ENCODE measurements around the gene TMPRSS11D. TPM values are rescaled to one million over a fixed set of nuclear protein-coding genes. Genes with fewer than 3 reads are reported as not detected.

TMPRSS11D gene
- total RNA-seq, 1 donor from 2014 or later, result not detected

DNA sequence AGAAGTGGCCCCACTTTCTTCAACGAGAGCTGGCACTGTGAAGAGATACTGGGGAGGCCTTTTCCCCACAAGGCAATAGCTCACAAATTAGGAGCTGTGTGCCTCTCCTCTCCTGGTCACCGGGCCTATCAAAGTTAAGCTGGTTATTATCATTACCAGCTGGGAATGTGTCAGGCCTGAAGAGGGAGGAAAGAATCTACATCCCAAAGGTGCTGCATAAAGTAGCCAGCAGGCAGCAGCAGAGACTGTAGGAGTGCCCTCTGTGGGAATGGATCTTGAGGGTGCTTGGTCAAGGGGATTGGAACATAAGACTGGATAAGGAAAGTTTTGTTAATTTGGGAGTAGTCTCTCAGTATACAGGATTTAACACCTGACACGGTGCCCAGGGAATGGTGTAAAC lies 9.1 kb upstream of the TMPRSS11D start:
- no peak overlapping the region for H3K4me3 Mint-ChIP-seq (ENCODE audit: low read depth)
- no peaks in the 10 kb centered on the region for H3K36me3 Mint-ChIP-seq (ENCODE audit: insufficient read depth)
- no peaks in the 10 kb centered on the region for H3K9me3 Mint-ChIP-seq (ENCODE audit: low read depth)
- peak; percentile 22 for TF ChIP-seq CTCF (IDR thresholded peaks at IDR 0.05; ENCODE audit: unreplicated experiment)
- no peaks in the 10 kb centered on the region for H3K27me3 Mint-ChIP-seq
- H3K27ac Mint-ChIP-seq, result no peak overlapping the region
- H3K4me1 Mint-ChIP-seq (ENCODE audit: low read depth), result no peaks in the 10 kb centered on the region
- no peak for DNase-seq (ENCODE audit: low spot score, unreplicated experiment)

GRCh38 chr4:67892253-67892652 lies 8.5 kb upstream of the TMPRSS11D start:
- Mint-ChIP-seq H3K9me3 (ENCODE audit: low read depth) (no peaks in the 10 kb centered on the region), H3K4me3 (ENCODE audit: low read depth) (no peak overlapping the region), H3K36me3 (ENCODE audit: insufficient read depth) (no peaks in the 10 kb centered on the region), H3K27ac (no peak overlapping the region), H3K27me3 (no peaks in the 10 kb centered on the region), H3K4me1 (ENCODE audit: low read depth) (no peaks in the 10 kb centered on the region)
- no peak for TF ChIP-seq CTCF (IDR thresholded peaks at IDR 0.05; ENCODE audit: unreplicated experiment)
- no peak for DNase-seq (ENCODE audit: low spot score, unreplicated experiment)

DNA sequence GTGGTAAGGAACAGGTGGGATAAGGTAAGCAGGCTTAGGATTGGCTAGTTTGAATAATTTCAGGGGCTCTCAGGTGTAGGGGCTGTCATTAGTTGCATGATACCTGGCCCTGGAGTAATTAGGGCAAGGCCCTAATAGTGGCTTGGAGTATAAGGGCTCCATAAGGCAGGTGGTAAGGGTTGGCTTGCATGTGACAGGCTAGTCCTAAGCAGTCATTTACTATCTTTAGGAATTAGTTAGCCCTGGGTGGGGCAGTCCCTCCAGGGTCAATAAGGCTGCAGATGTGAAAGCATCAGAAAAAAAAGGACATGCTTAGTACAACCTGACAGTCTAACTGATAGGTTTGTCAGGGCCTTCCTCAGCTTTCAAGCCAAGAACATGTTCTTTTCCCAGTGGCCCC lies 7.8 kb upstream of the TMPRSS11D start:
- H3K4me1 Mint-ChIP-seq (ENCODE audit: low read depth), result no peaks in the 10 kb centered on the region
- no peaks in the 10 kb centered on the region for H3K27me3 Mint-ChIP-seq
- H3K9me3 Mint-ChIP-seq (ENCODE audit: low read depth), result no peaks in the 10 kb centered on the region
- no peak overlapping the region for H3K4me3 Mint-ChIP-seq (ENCODE audit: low read depth)
- peak overlapping the region; percentile 26 for H3K27ac Mint-ChIP-seq
- DNase-seq (ENCODE audit: low spot score, unreplicated experiment), result no peak
- H3K36me3 Mint-ChIP-seq (ENCODE audit: insufficient read depth), result no peaks in the 10 kb centered on the region
- TF ChIP-seq CTCF (IDR thresholded peaks at IDR 0.05; ENCODE audit: unreplicated experiment), result no peak

- no peaks in the 10 kb centered on the region for H3K9me3 Mint-ChIP-seq (ENCODE audit: low read depth)
- no peak for DNase-seq (ENCODE audit: low spot score, unreplicated experiment)
- TF ChIP-seq CTCF (IDR thresholded peaks at IDR 0.05; ENCODE audit: unreplicated experiment), result no peak
- no peaks in the 10 kb centered on the region for H3K36me3 Mint-ChIP-seq (ENCODE audit: insufficient read depth)
- no peaks in the 10 kb centered on the region for H3K4me1 Mint-ChIP-seq (ENCODE audit: low read depth)
- H3K4me3 Mint-ChIP-seq (ENCODE audit: low read depth), result no peak overlapping the region
- no peak overlapping the region for H3K27ac Mint-ChIP-seq
- no peaks in the 10 kb centered on the region for H3K27me3 Mint-ChIP-seq
Measured at GRCh38 chr4:67886281-67886680, 2.5 kb upstream of the TMPRSS11D start.

- Mint-ChIP-seq H3K4me3 (ENCODE audit: low read depth) (no peak overlapping the region), H3K4me1 (ENCODE audit: low read depth) (no peaks in the 10 kb centered on the region), H3K9me3 (ENCODE audit: low read depth) (no peaks in the 10 kb centered on the region), H3K27me3 (no peaks in the 10 kb centered on the region), H3K36me3 (ENCODE audit: insufficient read depth) (no peaks in the 10 kb centered on the region), H3K27ac (no peak overlapping the region)
- no peak for DNase-seq (ENCODE audit: low spot score, unreplicated experiment)
- no peak for TF ChIP-seq CTCF (IDR thresholded peaks at IDR 0.05; ENCODE audit: unreplicated experiment)
Measured at GRCh38 chr4:67885762-67886161, 2.0 kb upstream of the TMPRSS11D start.
